ENCODE measurements around the gene ELMO1.

DNA sequence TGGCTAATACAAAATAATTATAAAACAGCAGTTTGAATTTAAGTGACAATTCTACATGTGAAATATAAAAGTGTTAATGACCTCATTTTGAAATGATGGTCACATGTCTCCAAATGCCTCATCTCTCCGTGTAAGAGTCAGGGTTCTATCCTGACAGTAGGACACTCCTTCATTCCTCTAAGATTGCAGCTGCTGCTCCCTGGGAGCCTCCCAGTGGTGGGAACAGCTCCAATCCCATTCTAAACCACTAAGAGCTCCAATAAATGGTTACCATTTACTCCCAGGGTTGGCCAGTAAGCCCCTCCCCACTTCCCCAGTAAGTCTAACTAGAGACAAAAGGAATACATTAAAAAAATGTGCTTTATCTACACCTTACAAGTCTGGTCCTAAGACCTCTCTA lies 379.8 kb downstream of the ELMO1 start:
- TF ChIP-seq, protein P1, sequence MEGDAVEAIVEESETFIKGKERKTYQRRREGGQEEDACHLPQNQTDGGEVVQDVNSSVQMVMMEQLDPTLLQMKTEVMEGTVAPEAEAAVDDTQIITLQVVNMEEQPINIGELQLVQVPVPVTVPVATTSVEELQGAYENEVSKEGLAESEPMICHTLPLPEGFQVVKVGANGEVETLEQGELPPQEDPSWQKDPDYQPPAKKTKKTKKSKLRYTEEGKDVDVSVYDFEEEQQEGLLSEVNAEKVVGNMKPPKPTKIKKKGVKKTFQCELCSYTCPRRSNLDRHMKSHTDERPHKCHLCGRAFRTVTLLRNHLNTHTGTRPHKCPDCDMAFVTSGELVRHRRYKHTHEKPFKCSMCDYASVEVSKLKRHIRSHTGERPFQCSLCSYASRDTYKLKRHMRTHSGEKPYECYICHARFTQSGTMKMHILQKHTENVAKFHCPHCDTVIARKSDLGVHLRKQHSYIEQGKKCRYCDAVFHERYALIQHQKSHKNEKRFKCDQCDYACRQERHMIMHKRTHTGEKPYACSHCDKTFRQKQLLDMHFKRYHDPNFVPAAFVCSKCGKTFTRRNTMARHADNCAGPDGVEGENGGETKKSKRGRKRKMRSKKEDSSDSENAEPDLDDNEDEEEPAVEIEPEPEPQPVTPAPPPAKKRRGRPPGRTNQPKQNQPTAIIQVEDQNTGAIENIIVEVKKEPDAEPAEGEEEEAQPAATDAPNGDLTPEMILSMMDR (IDR thresholded peaks at IDR 0.05; ENCODE audit: low read depth, low read length): no peak
- TF ChIP-seq POLR2A (IDR thresholded peaks at IDR 0.05; ENCODE audit: extremely low read depth, insufficient read length): no peak

Measured in NB4 (cell line).